Ishikawa (cell line): Measurements from ENCODE around the gene GJB6.

Experiments
- CEBPB ChIP-seq: IDR thresholded peaks from 2 replicates; pipeline ENCODE4 v1.6.1; 2012
- CREB1 ChIP-seq: IDR thresholded peaks from 2 replicates; pipeline ENCODE4 v1.6.1; 2012; ENCODE audit warnings: low read depth
- EGR1 ChIP-seq: IDR thresholded peaks from 2 replicates; pipeline ENCODE4 v1.6.1; 2012
- EP300 ChIP-seq: IDR thresholded peaks from 2 replicates; pipeline ENCODE4 v1.6.1; 2012; ENCODE audit warnings: borderline replicate concordance
- FOXM1 ChIP-seq: IDR thresholded peaks from 2 replicates; pipeline ENCODE4 v1.6.1; 2012; ENCODE audit warnings: low read depth, borderline replicate concordance
- NFIC ChIP-seq: IDR thresholded peaks from 2 replicates; pipeline ENCODE4 v1.6.1; 2012
- RAD21 ChIP-seq: IDR thresholded peaks from 2 replicates; pipeline ENCODE4 v1.6.1; 2012; ENCODE audit warnings: low read depth
- TAF1 ChIP-seq: IDR thresholded peaks from 2 replicates; pipeline ENCODE4 v1.6.1; 2012; ENCODE audit warnings: low read depth, mild to moderate bottlenecking
- TCF12 ChIP-seq: IDR thresholded peaks from 2 replicates; pipeline ENCODE4 v1.6.1; 2012; ENCODE audit warnings: low read depth
- TEAD4 ChIP-seq: IDR thresholded peaks from 2 replicates; pipeline ENCODE4 v1.6.1; 2012
- YY1 ChIP-seq: IDR thresholded peaks from 2 replicates; pipeline ENCODE4 v1.6.1; 2012; ENCODE audit warnings: low read depth
- ZBTB7A ChIP-seq: IDR thresholded peaks from 2 replicates; pipeline ENCODE4 v1.6.1; 2012; ENCODE audit warnings: low read depth
- TF ChIP-seq, protein P1 (sequence below): IDR thresholded peaks from 2 replicates; pipeline ENCODE4 v1.6.1; 2012; ENCODE audit warnings: low read depth, mild to moderate bottlenecking
- TF ChIP-seq, protein P2 (sequence below): IDR thresholded peaks from 2 replicates; pipeline ENCODE4 v1.6.1; 2012
- TF ChIP-seq, protein P3 (sequence below): IDR thresholded peaks from 2 replicates; pipeline ENCODE4 v1.6.1; 2012

The GJB6 gene

DNA sequence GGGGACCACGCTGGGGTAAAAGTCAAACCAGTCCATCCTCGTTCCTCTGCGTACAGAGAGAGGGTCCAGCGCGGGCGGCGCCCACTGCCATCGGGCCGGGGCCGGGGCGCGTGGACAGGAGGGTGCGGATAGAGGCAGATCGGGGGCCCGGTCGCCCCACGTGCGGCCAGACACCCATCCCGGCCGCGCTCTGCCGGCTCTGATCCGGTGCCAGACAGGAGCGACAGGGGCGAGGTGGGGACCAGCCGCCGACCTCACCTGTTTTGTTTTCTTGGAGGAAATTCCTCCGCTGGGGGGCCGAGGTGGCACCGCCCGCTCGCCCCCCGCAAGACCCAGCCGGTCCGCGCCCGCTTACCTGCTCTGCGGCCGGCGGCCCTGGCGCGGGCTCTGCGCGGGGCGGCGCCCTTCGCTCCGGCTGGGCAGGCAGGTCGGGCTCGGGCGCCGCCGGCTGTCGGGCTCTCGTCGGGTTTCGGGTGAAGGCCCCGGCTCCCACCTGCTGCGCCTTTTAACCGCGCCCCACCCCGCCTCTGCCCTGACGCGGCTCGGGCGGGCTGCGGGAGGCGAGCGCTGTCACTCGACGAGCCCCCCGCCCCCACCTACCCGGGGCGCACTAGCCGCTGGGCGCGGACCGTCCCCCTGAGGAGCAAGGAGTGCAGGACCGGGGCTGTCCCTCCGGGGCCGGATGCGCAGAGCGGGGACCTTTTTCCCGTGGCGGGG is at the start of gene GJB6:
Gene GJB6, minus strand, starts transcription at position 481 of the 717 bp plus-strand sequence. CDS start 8,839 bp downstream, outside the sequence.
- TF ChIP-seq RAD21 (peak; percentile 6; the same call in 1 of the 2 replicates), TCF12 (no peak)

DNA sequence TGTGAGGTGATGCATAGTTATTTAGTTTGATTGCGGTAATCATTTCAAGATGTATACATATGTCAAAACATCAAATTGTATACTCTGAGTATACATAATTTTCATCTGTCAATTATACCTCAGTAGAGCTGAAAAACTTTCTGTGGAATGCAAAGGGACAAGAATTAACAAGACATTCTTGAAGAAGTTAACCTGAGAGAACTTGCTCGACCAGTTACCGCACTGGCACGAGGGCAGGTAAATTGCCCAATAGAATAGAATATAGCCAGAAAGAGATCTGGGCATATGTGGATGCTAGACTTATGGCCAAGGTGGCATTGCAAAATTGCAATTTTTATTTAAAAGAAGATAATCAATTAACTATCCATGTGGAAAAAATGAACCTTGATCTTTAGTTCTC is 42.3 kb upstream of the GJB6 start:
- TF ChIP-seq, protein P1, sequence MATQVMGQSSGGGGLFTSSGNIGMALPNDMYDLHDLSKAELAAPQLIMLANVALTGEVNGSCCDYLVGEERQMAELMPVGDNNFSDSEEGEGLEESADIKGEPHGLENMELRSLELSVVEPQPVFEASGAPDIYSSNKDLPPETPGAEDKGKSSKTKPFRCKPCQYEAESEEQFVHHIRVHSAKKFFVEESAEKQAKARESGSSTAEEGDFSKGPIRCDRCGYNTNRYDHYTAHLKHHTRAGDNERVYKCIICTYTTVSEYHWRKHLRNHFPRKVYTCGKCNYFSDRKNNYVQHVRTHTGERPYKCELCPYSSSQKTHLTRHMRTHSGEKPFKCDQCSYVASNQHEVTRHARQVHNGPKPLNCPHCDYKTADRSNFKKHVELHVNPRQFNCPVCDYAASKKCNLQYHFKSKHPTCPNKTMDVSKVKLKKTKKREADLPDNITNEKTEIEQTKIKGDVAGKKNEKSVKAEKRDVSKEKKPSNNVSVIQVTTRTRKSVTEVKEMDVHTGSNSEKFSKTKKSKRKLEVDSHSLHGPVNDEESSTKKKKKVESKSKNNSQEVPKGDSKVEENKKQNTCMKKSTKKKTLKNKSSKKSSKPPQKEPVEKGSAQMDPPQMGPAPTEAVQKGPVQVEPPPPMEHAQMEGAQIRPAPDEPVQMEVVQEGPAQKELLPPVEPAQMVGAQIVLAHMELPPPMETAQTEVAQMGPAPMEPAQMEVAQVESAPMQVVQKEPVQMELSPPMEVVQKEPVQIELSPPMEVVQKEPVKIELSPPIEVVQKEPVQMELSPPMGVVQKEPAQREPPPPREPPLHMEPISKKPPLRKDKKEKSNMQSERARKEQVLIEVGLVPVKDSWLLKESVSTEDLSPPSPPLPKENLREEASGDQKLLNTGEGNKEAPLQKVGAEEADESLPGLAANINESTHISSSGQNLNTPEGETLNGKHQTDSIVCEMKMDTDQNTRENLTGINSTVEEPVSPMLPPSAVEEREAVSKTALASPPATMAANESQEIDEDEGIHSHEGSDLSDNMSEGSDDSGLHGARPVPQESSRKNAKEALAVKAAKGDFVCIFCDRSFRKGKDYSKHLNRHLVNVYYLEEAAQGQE = no peak
- TF ChIP-seq, protein P2, sequence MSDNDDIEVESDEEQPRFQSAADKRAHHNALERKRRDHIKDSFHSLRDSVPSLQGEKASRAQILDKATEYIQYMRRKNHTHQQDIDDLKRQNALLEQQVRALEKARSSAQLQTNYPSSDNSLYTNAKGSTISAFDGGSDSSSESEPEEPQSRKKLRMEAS = peak; percentile 72
- TF ChIP-seq TEAD4 (peak; percentile 42; the same call in 1 of the 2 replicates), CEBPB (peak; percentile 81), EP300 (no peak), ZBTB7A (no peak), YY1 (no peak), CREB1 (no peak)
- TF ChIP-seq, protein P3, sequence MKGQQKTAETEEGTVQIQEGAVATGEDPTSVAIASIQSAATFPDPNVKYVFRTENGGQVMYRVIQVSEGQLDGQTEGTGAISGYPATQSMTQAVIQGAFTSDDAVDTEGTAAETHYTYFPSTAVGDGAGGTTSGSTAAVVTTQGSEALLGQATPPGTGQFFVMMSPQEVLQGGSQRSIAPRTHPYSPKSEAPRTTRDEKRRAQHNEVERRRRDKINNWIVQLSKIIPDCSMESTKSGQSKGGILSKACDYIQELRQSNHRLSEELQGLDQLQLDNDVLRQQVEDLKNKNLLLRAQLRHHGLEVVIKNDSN = no peak

DNA sequence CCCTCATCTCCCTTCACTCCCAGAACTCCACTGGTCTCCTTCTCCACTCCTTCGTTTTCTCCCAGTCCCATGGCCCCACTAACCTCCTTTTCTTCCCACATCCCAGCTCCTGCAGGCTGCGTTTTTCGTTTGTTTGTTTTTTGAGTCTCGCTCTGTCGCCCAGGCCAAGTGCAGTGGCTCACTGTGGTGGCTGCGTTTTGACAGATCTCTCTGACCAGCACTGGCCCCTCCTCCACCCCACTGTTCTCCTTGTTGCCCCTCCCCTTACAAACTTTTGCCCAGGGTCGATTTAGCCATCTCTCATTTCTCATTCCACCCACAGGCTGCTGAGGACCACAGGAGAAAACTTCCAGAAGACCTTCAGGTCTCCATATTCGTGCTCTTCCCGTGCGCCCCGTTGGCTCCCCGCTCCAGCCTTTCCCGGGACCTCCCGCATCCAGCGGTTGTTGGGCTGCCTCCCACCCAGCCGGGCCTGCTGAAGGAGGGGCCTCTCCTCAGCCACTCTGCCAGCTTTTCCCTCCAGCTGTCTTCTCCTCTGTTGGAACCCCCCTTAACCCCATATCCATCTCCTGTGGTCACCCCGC is 40.6 kb upstream of the GJB6 start:
- TF ChIP-seq TEAD4 = no peak
- TF ChIP-seq EP300 = no peak
- no peak for TF ChIP-seq CEBPB
- TF ChIP-seq CREB1 = no peak
- TF ChIP-seq, protein P1 = no peak
- no peak for TF ChIP-seq ZBTB7A
- no peak for TF ChIP-seq RAD21
- TF ChIP-seq TAF1 = no peak
- no peak for TF ChIP-seq FOXM1
- no peak for TF ChIP-seq NFIC

DNA sequence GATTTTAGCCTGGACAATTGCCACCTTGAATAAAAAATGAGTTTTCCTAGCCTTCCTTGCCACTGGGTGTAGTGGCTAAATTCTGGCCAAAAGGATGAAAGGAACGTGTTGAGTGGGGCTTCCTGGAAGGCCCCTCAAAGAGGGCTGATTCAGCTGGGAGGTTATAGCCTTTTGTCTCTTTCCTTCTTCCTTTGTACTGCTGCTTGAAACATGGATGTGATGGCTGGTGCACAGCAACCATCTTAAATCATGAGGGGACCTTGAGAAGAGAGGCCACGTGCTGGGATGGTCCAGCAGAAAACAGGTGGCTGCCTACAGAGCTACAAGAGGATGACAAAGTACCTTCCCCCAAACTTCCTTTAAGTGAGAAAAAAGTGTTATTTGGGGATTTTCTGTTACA is 40.0 kb upstream of the GJB6 start:
- TF ChIP-seq TEAD4 (no peak), TAF1 (no peak)

DNA sequence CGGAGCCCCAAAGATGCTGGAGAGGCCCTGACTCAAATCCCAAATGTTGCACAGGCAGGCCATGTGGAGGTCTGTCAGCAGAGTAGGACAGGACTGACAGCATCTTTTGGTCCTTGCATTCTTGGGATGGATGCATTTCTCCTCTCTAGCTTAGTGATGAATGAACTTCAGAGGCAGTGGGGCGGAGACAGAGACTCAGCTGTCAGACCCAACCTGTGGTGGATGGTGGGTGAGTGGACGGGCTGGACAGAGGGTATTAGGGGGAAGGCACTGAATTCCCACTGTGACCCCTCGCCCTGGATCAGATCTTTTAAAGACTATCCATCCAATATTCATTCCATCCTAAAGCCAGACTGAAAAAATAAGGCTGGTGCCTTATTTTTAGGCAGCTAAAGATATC is 39.3 kb upstream of the GJB6 start:
- no peak for TF ChIP-seq EP300
- TF ChIP-seq YY1 = no peak
- TF ChIP-seq, protein P2 = no peak
- no peak for TF ChIP-seq TAF1
- TF ChIP-seq EGR1 = no peak
- no peak for TF ChIP-seq FOXM1
- TF ChIP-seq TEAD4 = no peak
- TF ChIP-seq CREB1 = no peak
- TF ChIP-seq TCF12 = no peak
- TF ChIP-seq ZBTB7A = no peak
- TF ChIP-seq, protein P3 = no peak
- TF ChIP-seq, protein P1 = no peak
- no peak for TF ChIP-seq CEBPB
- TF ChIP-seq NFIC = no peak
- no peak for TF ChIP-seq RAD21
